ENCODE data around the gene DOC2B. TPM values are rescaled to one million over a fixed set of nuclear protein-coding genes. Genes with fewer than 3 reads are reported as not detected.

The DOC2B gene
- total RNA-seq, 2 experiments from 2014 or later: 0.08 to 0.34 TPM

GRCh38 chr17:147796-148740 is 33.4 kb downstream of the DOC2B start:
- no peak for TF ChIP-seq CTCF (IDR thresholded peaks at IDR 0.05)
- no peak for ATAC-seq (ENCODE audit: poor library complexity)
- no peaks in the 10 kb centered on the region for H3K9me3 Mint-ChIP-seq
- H3K27ac ChIP-seq (ENCODE audit: low read depth in 1 of 2, low read length in 2 of 2): no peak overlapping the region
- H3K27ac Mint-ChIP-seq: no peak overlapping the region
- no peak overlapping the region for H3K4me3 Mint-ChIP-seq
- DNase-seq: peak in 1 of 14 experiments; percentile 20
- no peaks in the 10 kb centered on the region for H3K9me3 ChIP-seq (ENCODE audit: control insufficient read depth in 1 of 2, insufficient read depth in 1 of 2, low read length in 2 of 2)
- peaks cover 0 to 5% of the 10 kb centered on the region in 2 experiments for H3K27me3 ChIP-seq (ENCODE audit: control insufficient read depth in 1 of 2, insufficient read depth in 2 of 2, low read length in 2 of 2)
- ChIA-PET CTCF (no interaction called here), POLR2A (no interaction called here)
- H3K4me3 ChIP-seq (ENCODE audit: low read length): no peak overlapping the region
- H3K4me1 Mint-ChIP-seq (ENCODE audit: low read depth): no peaks in the 10 kb centered on the region
- peaks cover 5% of the 10 kb centered on the region for H3K4me1 ChIP-seq (ENCODE audit: insufficient read depth, low read length)
- no peaks in the 10 kb centered on the region for H3K36me3 ChIP-seq (ENCODE audit: insufficient read depth, low read length)
- intact Hi-C loops (cut with DNase I, micrococcal nuclease): no loop called here
- no peaks in the 10 kb centered on the region for H3K27me3 Mint-ChIP-seq
- no peaks in the 10 kb centered on the region for H3K36me3 Mint-ChIP-seq (ENCODE audit: low read depth)

GRCh38 chr17:146983-147761 is 34.3 kb downstream of the DOC2B start:
- no peaks in the 10 kb centered on the region for H3K27me3 Mint-ChIP-seq
- ATAC-seq (ENCODE audit: poor library complexity): no peak
- H3K36me3 ChIP-seq (ENCODE audit: insufficient read depth, low read length): no peaks in the 10 kb centered on the region
- peak in 1 of 14 experiments; percentile 22 for DNase-seq
- ChIA-PET CTCF (no interaction called here), POLR2A (no interaction called here)
- no peak overlapping the region for H3K4me3 Mint-ChIP-seq
- no peaks in the 10 kb centered on the region for H3K4me1 Mint-ChIP-seq (ENCODE audit: low read depth)
- TF ChIP-seq CTCF (IDR thresholded peaks at IDR 0.05): no peak
- H3K4me3 ChIP-seq (ENCODE audit: low read length): no peak overlapping the region
- H3K4me1 ChIP-seq (ENCODE audit: insufficient read depth, low read length): peaks cover 5% of the 10 kb centered on the region
- H3K27ac Mint-ChIP-seq: no peak overlapping the region
- no peak overlapping the region for H3K27ac ChIP-seq (ENCODE audit: low read depth in 1 of 2, low read length in 2 of 2)
- H3K9me3 ChIP-seq (ENCODE audit: control insufficient read depth in 1 of 2, insufficient read depth in 1 of 2, low read length in 2 of 2): no peaks in the 10 kb centered on the region
- H3K9me3 Mint-ChIP-seq: no peaks in the 10 kb centered on the region
- H3K27me3 ChIP-seq (ENCODE audit: control insufficient read depth in 1 of 2, insufficient read depth in 2 of 2, low read length in 2 of 2): no peaks in the 10 kb centered on the region
- intact Hi-C loops (cut with DNase I, micrococcal nuclease): no loop called here
- no peaks in the 10 kb centered on the region for H3K36me3 Mint-ChIP-seq (ENCODE audit: low read depth)

GRCh38 chr17:146546-146945 is 34.9 kb downstream of the DOC2B start:
- H3K9me3 ChIP-seq (ENCODE audit: control insufficient read depth in 1 of 2, insufficient read depth in 1 of 2, low read length in 2 of 2): no peaks in the 10 kb centered on the region
- no peak for ATAC-seq (ENCODE audit: poor library complexity)
- Mint-ChIP-seq H3K27ac (no peak overlapping the region), H3K27me3 (no peaks in the 10 kb centered on the region), H3K9me3 (no peaks in the 10 kb centered on the region), H3K4me1 (ENCODE audit: low read depth) (no peaks in the 10 kb centered on the region), H3K36me3 (ENCODE audit: low read depth) (no peaks in the 10 kb centered on the region), H3K4me3 (no peak overlapping the region)
- H3K27ac ChIP-seq (ENCODE audit: low read depth in 1 of 2, low read length in 2 of 2): no peak overlapping the region
- no peaks in the 10 kb centered on the region for H3K27me3 ChIP-seq (ENCODE audit: control insufficient read depth in 1 of 2, insufficient read depth in 2 of 2, low read length in 2 of 2)
- intact Hi-C loops (cut with DNase I, micrococcal nuclease): no loop called here
- H3K4me3 ChIP-seq (ENCODE audit: low read length): no peak overlapping the region
- DNase-seq: peak in 1 of 14 experiments; percentile 16
- ChIA-PET POLR2A (no interaction called here), CTCF (no interaction called here)
- peaks cover 5% of the 10 kb centered on the region for H3K4me1 ChIP-seq (ENCODE audit: insufficient read depth, low read length)
- H3K36me3 ChIP-seq (ENCODE audit: insufficient read depth, low read length): no peaks in the 10 kb centered on the region
- TF ChIP-seq CTCF (IDR thresholded peaks at IDR 0.05): no peak
